RWPE2 (cell line): Measurements from ENCODE around the gene NUAK1.

Experiments
- ATAC-seq: fragments of 200-7000 bp; cut with Tn5 transposase; 3 replicates; pipeline ENCODE4 v1.9.1; 2021; ENCODE audit warnings: low read depth
- DNase-seq: peaks from one replicate; pipeline ENCODE4 v3.0.0-alpha.2; 2020; ENCODE audit warnings: low spot score
- H3K27ac ChIP-seq: fragments of 450-650 bp; 2 replicates; pipeline ENCODE4 v1.5.1; 2017; ENCODE audit warnings: mild to moderate bottlenecking; ENCODE audit not compliant: poor library complexity, severe bottlenecking
- H3K27me3 ChIP-seq: fragments of 250-450 bp; sonication (Bioruptor Pico); 2 replicates; pipeline ENCODE4 v1.5.1; 2021; ENCODE audit warnings: mild to moderate bottlenecking, moderate library complexity; ENCODE audit not compliant: insufficient read depth, poor library complexity, severe bottlenecking
- H3K36me3 ChIP-seq: fragments of 250-450 bp; sonication (Bioruptor Pico); 2 replicates; pipeline ENCODE4 v1.5.1; 2020; ENCODE audit warnings: low read depth, mild to moderate bottlenecking, moderate library complexity
- H3K4me1 ChIP-seq: fragments of 250-450 bp; sonication (Bioruptor Pico); 2 replicates; pipeline ENCODE4 v1.5.1; 2021; ENCODE audit warnings: mild to moderate bottlenecking, moderate library complexity; ENCODE audit not compliant: insufficient read depth, poor library complexity, severe bottlenecking
- H3K4me3 ChIP-seq: fragments of 250-450 bp; sonication (Bioruptor Pico); 2 replicates; pipeline ENCODE4 v1.5.1; 2021; ENCODE audit warnings: mild to moderate bottlenecking, moderate library complexity; ENCODE audit not compliant: severe bottlenecking
- H3K9me3 ChIP-seq: fragments of 250-450 bp; sonication (Bioruptor Pico); 2 replicates; pipeline ENCODE4 v1.5.1; 2021; ENCODE audit warnings: mild to moderate bottlenecking, moderate library complexity; ENCODE audit not compliant: severe bottlenecking
- CTCF ChIP-seq: fragments of 450-650 bp; IDR thresholded peaks from one replicate; pipeline ENCODE4 v1.5.1; 2017; ENCODE audit warnings: mild to moderate bottlenecking, moderate library complexity; ENCODE audit not compliant: poor library complexity, severe bottlenecking

Gene NUAK1

GRCh38 chr12:106084759-106085158 lies 54.0 kb downstream of the NUAK1 start:
- DNase-seq (no peak), ATAC-seq (no peak)
- Histone ChIP-seq H3K9me3 (no peaks in the 10 kb centered on the region), H3K27me3 (no peaks in the 10 kb centered on the region), H3K36me3 (peaks cover 18% of the 10 kb centered on the region), H3K4me3 (no peak overlapping the region), H3K27ac (no peak overlapping the region), H3K4me1 (no peaks in the 10 kb centered on the region)
- TF ChIP-seq CTCF = no peak

- no peaks in the 10 kb centered on the region for H3K9me3 ChIP-seq
- no peak for DNase-seq
- no peak overlapping the region for H3K27ac ChIP-seq
- no peak for TF ChIP-seq CTCF
- H3K4me1 ChIP-seq = no peaks in the 10 kb centered on the region
- H3K36me3 ChIP-seq = peaks cover 18% of the 10 kb centered on the region
- no peak; the same call in 2 of the 3 replicates for ATAC-seq
- no peaks in the 10 kb centered on the region for H3K27me3 ChIP-seq
- H3K4me3 ChIP-seq = no peak overlapping the region
Observed at GRCh38 chr12:106084014-106084671, 54.6 kb downstream of the NUAK1 start.

DNA sequence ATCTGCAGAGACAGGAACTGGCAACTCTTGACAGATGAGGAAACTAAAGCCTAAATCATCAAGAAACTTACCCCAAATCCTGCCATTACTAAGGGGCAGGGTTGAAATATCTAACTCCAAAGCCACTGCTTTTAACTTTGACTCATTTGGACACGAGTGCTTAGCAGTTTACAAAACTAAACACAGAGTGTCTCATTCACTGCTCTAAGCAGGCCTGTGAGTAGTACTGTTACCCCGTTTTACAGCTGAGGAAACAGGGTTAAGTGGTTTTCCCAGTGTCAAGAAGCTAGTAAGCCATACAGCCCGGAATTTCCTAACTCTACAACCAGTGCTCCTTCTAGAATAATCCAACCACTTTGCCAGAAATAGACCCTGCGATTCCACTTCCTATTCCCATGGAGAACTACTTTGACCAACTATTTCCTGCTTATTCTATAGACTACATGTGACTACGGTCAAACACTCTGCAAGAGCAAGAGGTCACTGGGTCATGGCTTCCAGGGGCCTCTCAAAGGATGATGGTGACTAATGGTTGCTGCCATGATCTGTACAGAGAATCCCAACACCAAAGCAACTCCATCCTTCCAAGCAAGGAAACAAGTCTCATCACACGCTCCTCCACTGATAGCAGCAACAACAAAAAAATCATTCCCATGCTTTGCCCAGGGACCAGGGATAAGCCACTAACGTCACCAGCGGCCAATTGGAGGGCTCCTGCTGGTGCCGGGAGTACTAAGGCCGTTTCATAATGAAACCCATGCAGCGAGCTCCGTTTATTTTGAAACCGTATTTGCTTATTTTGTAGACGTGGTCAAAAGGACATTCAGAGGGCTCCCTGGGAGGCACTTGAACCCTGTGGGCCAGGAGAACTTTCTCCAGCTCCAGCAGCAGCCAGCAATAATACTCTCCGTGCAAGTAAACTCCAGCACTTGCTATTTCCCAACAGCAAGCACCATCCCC lies 56.3 kb downstream of the NUAK1 start:
- H3K36me3 ChIP-seq = peaks cover 22% of the 10 kb centered on the region
- no peak for TF ChIP-seq CTCF
- no peaks in the 10 kb centered on the region for H3K27me3 ChIP-seq
- ATAC-seq (no peak), DNase-seq (no peak)
- no peaks in the 10 kb centered on the region for H3K9me3 ChIP-seq
- no peak overlapping the region for H3K27ac ChIP-seq
- no peak overlapping the region for H3K4me3 ChIP-seq
- no peaks in the 10 kb centered on the region for H3K4me1 ChIP-seq

DNA sequence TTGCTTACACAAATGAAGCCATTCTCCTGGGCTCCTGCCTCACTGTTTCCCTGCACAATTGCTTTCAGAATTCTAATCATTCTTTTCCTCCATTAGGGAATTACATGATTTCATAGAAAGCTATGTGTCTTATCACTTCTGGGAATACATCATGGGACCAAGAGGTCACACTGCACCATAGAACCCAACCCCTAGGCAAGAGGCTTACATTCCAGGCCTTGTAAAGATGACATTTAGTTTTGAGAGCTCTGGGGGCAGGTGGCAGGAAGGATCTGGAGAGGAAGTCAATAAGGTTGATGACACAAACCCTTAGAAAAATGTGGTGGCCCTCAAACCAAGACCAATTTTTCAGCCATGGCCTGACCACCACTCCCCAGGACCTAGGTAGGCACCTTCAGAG lies 57.1 kb downstream of the NUAK1 start:
- no peak overlapping the region for H3K27ac ChIP-seq
- H3K36me3 ChIP-seq = peaks cover 22% of the 10 kb centered on the region
- H3K4me1 ChIP-seq = no peaks in the 10 kb centered on the region
- H3K9me3 ChIP-seq = no peaks in the 10 kb centered on the region
- no peak overlapping the region for H3K4me3 ChIP-seq
- DNase-seq (no peak), ATAC-seq (no peak)
- H3K27me3 ChIP-seq = no peaks in the 10 kb centered on the region
- no peak for TF ChIP-seq CTCF

DNA sequence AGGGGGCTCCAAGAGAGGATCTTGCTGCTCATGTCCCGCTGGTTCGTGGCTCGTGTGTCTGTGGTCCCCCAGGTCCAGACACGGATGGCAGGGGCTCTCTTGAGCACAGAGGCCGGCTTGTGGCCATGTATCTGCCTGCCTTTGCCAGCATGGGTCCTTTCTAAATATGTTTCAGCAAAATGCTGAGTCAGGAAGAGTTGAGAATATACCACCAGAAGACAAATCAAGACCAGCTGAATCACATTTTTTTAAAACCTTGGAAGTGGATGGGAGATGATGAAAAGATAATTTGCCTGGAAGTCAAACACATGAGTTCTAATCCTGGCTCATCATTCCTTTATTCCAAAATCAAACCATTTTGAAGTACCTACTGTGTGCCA lies 58.0 kb downstream of the NUAK1 start:
- Histone ChIP-seq H3K36me3 (peaks cover 19% of the 10 kb centered on the region), H3K4me3 (no peak overlapping the region), H3K27me3 (no peaks in the 10 kb centered on the region), H3K27ac (no peak overlapping the region), H3K4me1 (no peaks in the 10 kb centered on the region), H3K9me3 (no peaks in the 10 kb centered on the region)
- ATAC-seq = no peak
- no peak for TF ChIP-seq CTCF
- DNase-seq = no peak
